Kidney (tissue), 14 donors: ENCODE measurements around the gene BRD1. TPM values are rescaled to one million over a fixed set of nuclear protein-coding genes. Genes with fewer than 3 reads are reported as not detected.
A peak's percentile ranks its signal among the peaks of the same experiment; 100 is the strongest.

Experiments
- DNase-seq, 5 donors: peaks; one replicate each; pipeline ENCODE4 v3.0.0-alpha.2; 2013 to 2020
- FAIRE-seq: peaks from 2 replicates; lab custom pipeline; 2012; peaks lifted over from hg19 to GRCh38; lab: Jason Lieb, UNC
- H3K27ac ChIP-seq, 2 donors: one replicate each; pipeline ENCODE4 v1.7.0; 2013; ENCODE audit warnings: low read depth in 2 of 2, low read length in 2 of 2, inconsistent platforms in 1 of 2
- H3K27me3 ChIP-seq: one replicate; pipeline ENCODE4 v1.7.1; 2013; ENCODE audit warnings: low read length, inconsistent platforms; ENCODE audit not compliant: control insufficient read depth, insufficient read depth
- H3K36me3 ChIP-seq, 3 donors: one replicate each; pipeline versions ENCODE4 v1.7.0 to v1.7.1; 2013; ENCODE audit warnings: low read length in 3 of 3, control low read depth in 1 of 3, inconsistent platforms in 1 of 3; ENCODE audit not compliant: insufficient read depth in 3 of 3, control insufficient read depth in 2 of 3
- H3K4me1 ChIP-seq, 3 donors: one replicate each; pipeline versions ENCODE4 v1.7.0 to v1.7.1; 2013; ENCODE audit warnings: low read length in 3 of 3, inconsistent platforms in 1 of 3, low read depth in 1 of 3; ENCODE audit not compliant: control insufficient read depth in 2 of 3, insufficient read depth in 2 of 3
- H3K4me3 ChIP-seq, 3 donors: one replicate each; pipeline versions ENCODE4 v1.7.0 to v1.8.1; 2013; ENCODE audit warnings: low read length in 3 of 3, control low read depth in 1 of 3, inconsistent platforms in 1 of 3
- H3K9ac ChIP-seq, 3 donors: one replicate each; pipeline versions ENCODE4 v1.7.0 to v1.7.1; 2013; ENCODE audit warnings: low read length in 3 of 3, control low read depth in 1 of 3, inconsistent platforms in 1 of 3
- H3K9me3 ChIP-seq, 3 donors: one replicate each; pipeline versions ENCODE4 v1.7.0 to v1.7.1; 2013; ENCODE audit warnings: low read length in 3 of 3, control low read depth in 1 of 3, inconsistent platforms in 1 of 3; ENCODE audit not compliant: control insufficient read depth in 2 of 3, insufficient read depth in 1 of 3
- intact Hi-C: fragments of 100-400 bp; cut with DNase I; formaldehyde crosslinking; loops from one replicate; pipeline ENCODE4 v1.11.1; 2022
- polyA plus RNA-seq: library from polyadenylated mRNA; stranded (reverse); fragments of 350-450 nt; fragmentation: Illumina TruSeq; extraction: RNeasy Lipid Tissue Mini Kit (QIAGEN cat#74804); gene quantifications from one replicate; pipeline ENCODE4 v1.2.3, GENCODE V29; 2014; ENCODE audit warnings: low read depth, low replicate concordance; ENCODE audit not compliant: insufficient read depth
- total RNA-seq: library from RNA; stranded (reverse); fragmentation: NEBNext Ultra II Directional; extraction: Animal tissue kit (Norgen Biotek cat#: 25700); gene quantifications from one replicate; pipeline ENCODE4 v1.2.1, GENCODE V29; 2021
- TF ChIP-seq, protein P1 (sequence below): IDR thresholded peaks from 3 replicates; pipeline ENCODE4 v1.5.1; 2012; ENCODE audit warnings: mild to moderate bottlenecking, moderate library complexity, borderline replicate concordance; ENCODE audit not compliant: insufficient read depth; ENCODE audit errors: extremely low read depth
- donor health status: control.
- donor health status: control.
- donor health status: control.
- donor health status: control.
- donor health status: control.
- donor health status: DM: yes; HTN: yes; CAD: no.
- donor health status: Normal renal cell carcinoma (clear cell type).

Gene BRD1
- total and polyA plus RNA-seq, 2 donors from 2014 or later, result 8.1 to 40.5 TPM

DNA sequence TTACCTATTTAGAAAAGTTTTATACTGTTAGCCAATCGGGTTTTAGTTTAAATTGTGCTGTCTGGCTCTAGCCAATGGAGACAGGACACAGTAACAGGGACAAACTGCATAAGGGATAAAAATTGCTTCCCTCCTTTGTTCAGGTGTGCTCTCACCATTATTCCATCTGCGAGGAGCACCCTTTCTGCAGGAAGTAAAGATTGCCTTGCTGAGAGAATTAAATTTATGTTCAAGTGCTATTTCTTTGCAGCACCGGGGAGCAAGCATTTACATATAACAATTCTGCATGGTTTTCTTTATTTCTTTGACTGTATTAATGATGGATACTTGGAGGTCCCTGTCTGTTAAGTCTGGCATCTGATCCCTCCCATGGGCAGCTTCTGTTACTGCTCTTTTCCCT is 80.5 kb downstream of the BRD1 start:
- H3K27me3 ChIP-seq, result no peaks in the 10 kb centered on the region
- no peak for FAIRE-seq
- peaks cover 0 to 9% (median 4%) of the 10 kb centered on the region in 3 donors for H3K9me3 ChIP-seq
- no peak overlapping the region for H3K27ac ChIP-seq
- H3K4me3 ChIP-seq, result no peak overlapping the region
- intact Hi-C loops, result no loop called here
- H3K9ac ChIP-seq, result no peak overlapping the region
- H3K4me1 ChIP-seq, result no peaks in the 10 kb centered on the region
- DNase-seq, result no peak
- TF ChIP-seq, protein P1, sequence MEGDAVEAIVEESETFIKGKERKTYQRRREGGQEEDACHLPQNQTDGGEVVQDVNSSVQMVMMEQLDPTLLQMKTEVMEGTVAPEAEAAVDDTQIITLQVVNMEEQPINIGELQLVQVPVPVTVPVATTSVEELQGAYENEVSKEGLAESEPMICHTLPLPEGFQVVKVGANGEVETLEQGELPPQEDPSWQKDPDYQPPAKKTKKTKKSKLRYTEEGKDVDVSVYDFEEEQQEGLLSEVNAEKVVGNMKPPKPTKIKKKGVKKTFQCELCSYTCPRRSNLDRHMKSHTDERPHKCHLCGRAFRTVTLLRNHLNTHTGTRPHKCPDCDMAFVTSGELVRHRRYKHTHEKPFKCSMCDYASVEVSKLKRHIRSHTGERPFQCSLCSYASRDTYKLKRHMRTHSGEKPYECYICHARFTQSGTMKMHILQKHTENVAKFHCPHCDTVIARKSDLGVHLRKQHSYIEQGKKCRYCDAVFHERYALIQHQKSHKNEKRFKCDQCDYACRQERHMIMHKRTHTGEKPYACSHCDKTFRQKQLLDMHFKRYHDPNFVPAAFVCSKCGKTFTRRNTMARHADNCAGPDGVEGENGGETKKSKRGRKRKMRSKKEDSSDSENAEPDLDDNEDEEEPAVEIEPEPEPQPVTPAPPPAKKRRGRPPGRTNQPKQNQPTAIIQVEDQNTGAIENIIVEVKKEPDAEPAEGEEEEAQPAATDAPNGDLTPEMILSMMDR, result no peak
- H3K36me3 ChIP-seq, result no peaks in the 10 kb centered on the region

DNA sequence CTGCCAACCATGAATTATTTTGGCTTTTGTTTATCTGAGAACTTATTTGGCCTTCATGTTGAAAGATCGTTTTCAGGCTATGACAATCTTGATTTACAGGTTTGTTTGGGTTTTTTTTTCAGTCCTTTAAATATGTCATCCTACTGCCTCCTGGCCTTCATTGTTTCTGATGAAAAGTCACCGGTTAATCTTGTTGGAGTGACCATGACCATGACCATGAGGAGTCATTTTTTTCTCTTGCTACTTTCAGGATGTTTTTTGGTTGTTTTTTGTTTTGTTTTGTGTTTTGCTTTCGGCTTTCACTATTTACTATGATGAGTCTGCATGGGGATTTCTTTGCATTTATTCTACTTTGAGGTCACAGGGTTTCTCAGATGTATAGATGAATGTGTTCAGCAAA is 81.6 kb downstream of the BRD1 start:
- Histone ChIP-seq H3K36me3 (no peaks in the 10 kb centered on the region), H3K27me3 (no peaks in the 10 kb centered on the region), H3K4me3 (no peak overlapping the region), H3K27ac (no peak overlapping the region), H3K9me3 (peaks cover 0 to 9% (median 4%) of the 10 kb centered on the region in 3 donors), H3K9ac (no peak overlapping the region), H3K4me1 (no peaks in the 10 kb centered on the region)
- intact Hi-C loops, result no loop called here
- TF ChIP-seq, protein P1, result no peak
- DNase-seq, result no peak
- FAIRE-seq, result no peak

DNA sequence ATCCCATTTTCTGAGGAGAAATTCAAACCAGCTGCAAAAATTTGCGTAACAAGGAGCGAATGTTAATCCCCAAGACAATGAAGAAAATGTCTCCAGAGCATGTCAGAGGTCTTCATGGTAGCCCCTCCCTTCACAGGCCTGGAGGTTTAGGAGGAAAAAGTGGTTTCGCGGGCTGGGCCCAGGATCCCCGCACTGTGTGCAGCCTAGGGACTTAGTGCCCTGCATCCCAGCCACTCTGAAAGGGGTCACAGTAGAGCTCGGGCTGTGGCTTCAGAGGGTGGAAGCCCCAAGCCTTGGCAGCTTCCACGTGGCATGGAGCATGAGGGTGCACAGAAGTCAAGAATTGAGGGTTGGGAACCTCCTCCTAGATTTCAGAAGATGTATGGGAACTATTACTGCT is 87.4 kb downstream of the BRD1 start:
- Histone ChIP-seq H3K4me1 (no peaks in the 10 kb centered on the region), H3K9me3 (peaks cover 0 to 3% (median 2%) of the 10 kb centered on the region in 3 donors), H3K27ac (no peak overlapping the region), H3K36me3 (no peaks in the 10 kb centered on the region), H3K27me3 (no peaks in the 10 kb centered on the region), H3K4me3 (no peak overlapping the region), H3K9ac (no peak overlapping the region)
- DNase-seq, result peak in 1 of 5 donors; percentile 22
- TF ChIP-seq, protein P1, result no peak
- intact Hi-C loops, result no loop called here
- FAIRE-seq, result no peak

DNA sequence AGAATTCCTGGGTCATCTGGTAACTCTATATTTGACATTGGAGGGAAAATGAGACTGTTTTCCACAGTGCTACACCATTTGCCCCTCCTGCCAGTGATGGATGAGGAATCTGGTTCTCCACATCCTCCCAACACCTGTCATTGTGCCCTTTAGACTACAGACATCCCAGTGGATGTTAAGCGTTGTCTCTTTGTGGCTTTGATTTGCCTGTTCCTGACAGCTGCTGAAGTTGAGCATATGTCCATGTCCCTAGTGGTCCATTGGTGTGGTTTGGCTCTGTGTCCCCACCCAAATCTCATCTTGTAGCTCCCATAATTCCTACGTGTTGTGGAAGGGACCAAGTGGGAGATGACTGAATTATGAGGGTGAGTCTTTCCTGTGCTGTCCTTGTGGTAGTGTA is 88.5 kb downstream of the BRD1 start:
- H3K9me3 ChIP-seq, result peaks cover 0 to 3% (median 0%) of the 10 kb centered on the region in 3 donors
- H3K36me3 ChIP-seq, result no peaks in the 10 kb centered on the region
- no peaks in the 10 kb centered on the region for H3K4me1 ChIP-seq
- DNase-seq (no peak), FAIRE-seq (no peak)
- intact Hi-C loops, result no loop called here
- TF ChIP-seq, protein P1, result no peak
- H3K9ac ChIP-seq, result no peak overlapping the region
- H3K27me3 ChIP-seq, result no peaks in the 10 kb centered on the region
- H3K4me3 ChIP-seq, result no peak overlapping the region
- no peak overlapping the region for H3K27ac ChIP-seq
